ENCODE results near the gene CREB3L1. TPM values are rescaled to one million over a fixed set of nuclear protein-coding genes. Genes with fewer than 3 reads are reported as not detected.
A peak's percentile ranks its signal among the peaks of the same experiment; 100 is the strongest.

The CREB3L1 gene
- total RNA-seq, 1 donor = 33.3 TPM

DNA sequence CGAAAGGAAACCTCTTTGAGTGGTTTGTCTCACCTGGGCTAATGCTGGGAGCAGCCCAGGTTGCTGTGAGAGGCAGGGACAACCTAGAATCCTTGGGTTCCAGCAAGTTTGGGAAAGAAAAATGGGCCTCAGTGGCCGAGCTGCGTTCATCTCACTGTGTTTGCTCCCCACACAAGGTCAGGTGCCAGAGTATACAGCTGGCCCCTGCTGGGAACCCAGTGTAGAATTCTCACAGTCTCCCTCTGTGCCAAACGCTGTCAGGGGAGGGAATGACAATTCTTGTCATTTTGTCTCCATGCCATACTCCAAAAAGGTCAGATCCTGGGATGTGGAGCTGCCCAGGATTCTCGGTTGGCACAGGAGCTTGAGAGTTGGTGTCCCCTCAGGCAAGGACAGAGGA lies 74.1 kb downstream of the CREB3L1 start:
- TF ChIP-seq, protein P1, sequence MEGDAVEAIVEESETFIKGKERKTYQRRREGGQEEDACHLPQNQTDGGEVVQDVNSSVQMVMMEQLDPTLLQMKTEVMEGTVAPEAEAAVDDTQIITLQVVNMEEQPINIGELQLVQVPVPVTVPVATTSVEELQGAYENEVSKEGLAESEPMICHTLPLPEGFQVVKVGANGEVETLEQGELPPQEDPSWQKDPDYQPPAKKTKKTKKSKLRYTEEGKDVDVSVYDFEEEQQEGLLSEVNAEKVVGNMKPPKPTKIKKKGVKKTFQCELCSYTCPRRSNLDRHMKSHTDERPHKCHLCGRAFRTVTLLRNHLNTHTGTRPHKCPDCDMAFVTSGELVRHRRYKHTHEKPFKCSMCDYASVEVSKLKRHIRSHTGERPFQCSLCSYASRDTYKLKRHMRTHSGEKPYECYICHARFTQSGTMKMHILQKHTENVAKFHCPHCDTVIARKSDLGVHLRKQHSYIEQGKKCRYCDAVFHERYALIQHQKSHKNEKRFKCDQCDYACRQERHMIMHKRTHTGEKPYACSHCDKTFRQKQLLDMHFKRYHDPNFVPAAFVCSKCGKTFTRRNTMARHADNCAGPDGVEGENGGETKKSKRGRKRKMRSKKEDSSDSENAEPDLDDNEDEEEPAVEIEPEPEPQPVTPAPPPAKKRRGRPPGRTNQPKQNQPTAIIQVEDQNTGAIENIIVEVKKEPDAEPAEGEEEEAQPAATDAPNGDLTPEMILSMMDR (IDR thresholded peaks at IDR 0.05; ENCODE audit: extremely low read depth, low read depth, low read length) = no peak
- Histone ChIP-seq H3K4me1 (ENCODE audit: insufficient read depth, low read length) (peaks cover 16% of the 10 kb centered on the region), H3K4me3 (ENCODE audit: insufficient read depth, low read length) (no peak overlapping the region), H3K36me3 (ENCODE audit: insufficient read depth, low read length) (no peaks in the 10 kb centered on the region), H3K79me2 (ENCODE audit: insufficient read depth, low read length) (peaks cover 79% of the 10 kb centered on the region), H3K9me3 (ENCODE audit: low read depth, low read length) (no peaks in the 10 kb centered on the region), H4K20me1 (ENCODE audit: insufficient read depth, low read length) (peaks cover 24% of the 10 kb centered on the region), H3K27me3 (ENCODE audit: insufficient read depth, low read length) (no peaks in the 10 kb centered on the region), H3K27ac (ENCODE audit: low read depth, low read length) (no peak overlapping the region), H2AFZ (ENCODE audit: low read length) (no peak overlapping the region), H3K4me2 (ENCODE audit: insufficient read depth, low read length) (no peak overlapping the region)
- no peak for DNase-seq (ENCODE audit: insufficient read length, low spot score, missing footprints)

DNA sequence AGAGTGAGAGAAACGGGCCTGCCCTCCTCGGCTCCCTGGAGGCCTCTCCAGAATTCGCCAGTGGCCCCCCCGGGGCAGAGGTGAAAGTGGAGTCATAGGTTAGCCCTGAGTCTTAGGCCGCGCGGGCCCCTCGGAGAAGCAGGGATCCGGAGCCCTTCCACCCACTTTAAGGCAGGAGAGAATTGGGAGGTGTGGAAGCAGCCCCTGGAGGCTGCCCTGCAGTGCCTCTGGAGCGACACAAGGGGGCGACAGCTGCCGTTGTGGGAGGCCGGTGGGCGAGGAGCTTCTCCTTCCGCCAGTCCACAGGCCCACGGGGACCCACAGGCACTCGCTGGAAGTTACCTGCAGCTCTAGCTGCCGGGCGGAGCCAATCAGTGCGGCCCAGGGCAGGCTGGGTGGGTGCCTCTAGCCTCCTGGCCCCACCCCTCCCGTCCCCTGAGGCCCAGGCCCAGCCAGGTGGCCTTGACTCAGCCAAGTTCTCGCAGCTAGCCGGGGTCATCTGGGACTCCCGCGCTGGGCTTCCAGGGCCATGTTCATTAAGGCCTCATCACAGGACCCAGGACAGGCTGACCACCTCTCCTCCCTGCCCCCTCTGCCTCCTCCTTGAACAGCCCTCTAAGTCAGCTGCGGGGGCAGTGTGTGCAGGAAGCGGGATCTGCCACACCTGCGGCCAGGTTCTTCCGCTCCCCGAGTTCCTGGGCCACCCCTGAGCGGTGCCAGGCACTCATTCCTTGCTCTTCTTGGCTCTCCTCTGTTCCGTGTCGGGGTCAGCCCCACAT lies 74.8 kb downstream of the CREB3L1 start:
- H3K79me2 ChIP-seq (ENCODE audit: insufficient read depth, low read length) = peaks cover 85% of the 10 kb centered on the region
- H3K4me2 ChIP-seq (ENCODE audit: insufficient read depth, low read length) = no peak overlapping the region
- no peak for DNase-seq (ENCODE audit: insufficient read length, low spot score, missing footprints)
- H3K27ac ChIP-seq (ENCODE audit: low read depth, low read length) = no peak overlapping the region
- H3K4me3 ChIP-seq (ENCODE audit: insufficient read depth, low read length) = no peak overlapping the region
- H4K20me1 ChIP-seq (ENCODE audit: insufficient read depth, low read length) = peaks cover 24% of the 10 kb centered on the region
- no peaks in the 10 kb centered on the region for H3K36me3 ChIP-seq (ENCODE audit: insufficient read depth, low read length)
- TF ChIP-seq, protein P1 (IDR thresholded peaks at IDR 0.05; ENCODE audit: extremely low read depth, low read depth, low read length) = peak; percentile 82
- no peaks in the 10 kb centered on the region for H3K9me3 ChIP-seq (ENCODE audit: low read depth, low read length)
- H3K27me3 ChIP-seq (ENCODE audit: insufficient read depth, low read length) = no peaks in the 10 kb centered on the region
- no peak overlapping the region for H2AFZ ChIP-seq (ENCODE audit: low read length)
- H3K4me1 ChIP-seq (ENCODE audit: insufficient read depth, low read length) = peaks cover 22% of the 10 kb centered on the region

DNA sequence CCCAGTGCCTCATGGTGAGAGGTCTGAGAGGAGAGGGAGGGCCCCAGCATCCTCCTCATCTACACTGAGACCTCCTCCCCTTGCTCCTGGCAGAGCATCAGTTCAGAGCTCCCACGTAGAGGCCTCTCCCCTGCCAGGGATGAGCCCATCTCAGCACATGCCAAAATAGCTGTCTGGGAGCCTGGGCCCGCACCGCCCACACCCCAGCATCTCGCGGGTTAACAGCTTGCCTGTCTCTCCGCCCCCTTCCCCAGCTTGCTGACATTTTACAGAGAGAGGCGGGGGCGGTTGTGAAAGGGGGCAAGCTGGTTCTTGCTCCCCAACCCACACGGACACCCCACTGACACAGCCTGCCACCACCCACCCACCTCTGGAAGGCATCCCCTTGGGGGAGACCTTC lies 76.2 kb downstream of the CREB3L1 start:
- Histone ChIP-seq H3K27ac (ENCODE audit: low read depth, low read length) (peak overlapping the region; percentile 33), H3K4me3 (ENCODE audit: insufficient read depth, low read length) (no peak overlapping the region), H3K9me3 (ENCODE audit: low read depth, low read length) (no peaks in the 10 kb centered on the region), H3K79me2 (ENCODE audit: insufficient read depth, low read length) (peaks cover 81% of the 10 kb centered on the region), H3K4me2 (ENCODE audit: insufficient read depth, low read length) (no peak overlapping the region), H3K4me1 (ENCODE audit: insufficient read depth, low read length) (peaks cover 16% of the 10 kb centered on the region), H2AFZ (ENCODE audit: low read length) (no peak overlapping the region), H3K36me3 (ENCODE audit: insufficient read depth, low read length) (no peaks in the 10 kb centered on the region), H3K27me3 (ENCODE audit: insufficient read depth, low read length) (no peaks in the 10 kb centered on the region), H4K20me1 (ENCODE audit: insufficient read depth, low read length) (peaks cover 18% of the 10 kb centered on the region)
- TF ChIP-seq, protein P1 (IDR thresholded peaks at IDR 0.05; ENCODE audit: extremely low read depth, low read depth, low read length) = no peak
- no peak for DNase-seq (ENCODE audit: insufficient read length, low spot score, missing footprints)

DNA sequence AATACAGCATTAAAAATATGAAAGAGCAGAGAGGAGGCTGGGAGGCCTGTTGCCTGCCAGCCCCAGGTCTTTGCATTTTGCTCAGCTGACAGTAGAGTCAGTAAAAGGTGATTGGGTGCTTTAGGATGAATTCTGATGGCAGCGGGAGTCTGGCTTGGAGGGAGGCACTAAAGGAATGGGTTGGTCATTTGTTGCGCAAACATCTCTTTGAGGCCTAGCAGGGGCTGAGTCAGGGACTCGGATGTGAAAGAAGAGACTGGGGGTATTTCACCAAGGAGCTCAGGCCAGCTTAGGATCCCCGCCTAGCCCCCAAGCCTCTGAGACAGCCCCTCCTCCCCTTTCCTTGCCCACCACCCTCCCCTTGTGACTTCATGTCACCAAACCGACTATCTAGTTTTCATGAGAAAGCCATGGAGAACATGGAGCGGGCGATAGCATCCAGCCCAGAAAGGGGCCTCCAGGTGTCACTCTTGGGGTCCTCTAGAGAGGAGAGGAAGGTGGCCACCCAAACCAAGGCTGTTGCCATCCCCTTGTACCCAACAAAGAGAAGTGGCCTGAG lies 79.5 kb downstream of the CREB3L1 start:
- DNase-seq (ENCODE audit: insufficient read length, low spot score, missing footprints) = peak; percentile 92
- peaks cover 4% of the 10 kb centered on the region for H4K20me1 ChIP-seq (ENCODE audit: insufficient read depth, low read length)
- peaks cover 28% of the 10 kb centered on the region for H3K4me1 ChIP-seq (ENCODE audit: insufficient read depth, low read length)
- no peak overlapping the region for H3K4me2 ChIP-seq (ENCODE audit: insufficient read depth, low read length)
- peaks cover 61% of the 10 kb centered on the region for H3K79me2 ChIP-seq (ENCODE audit: insufficient read depth, low read length)
- no peak overlapping the region for H3K4me3 ChIP-seq (ENCODE audit: insufficient read depth, low read length)
- no peaks in the 10 kb centered on the region for H3K27me3 ChIP-seq (ENCODE audit: insufficient read depth, low read length)
- TF ChIP-seq, protein P1 (IDR thresholded peaks at IDR 0.05; ENCODE audit: extremely low read depth, low read depth, low read length) = no peak
- no peak overlapping the region for H2AFZ ChIP-seq (ENCODE audit: low read length)
- H3K9me3 ChIP-seq (ENCODE audit: low read depth, low read length) = no peaks in the 10 kb centered on the region
- no peaks in the 10 kb centered on the region for H3K36me3 ChIP-seq (ENCODE audit: insufficient read depth, low read length)
- no peak overlapping the region for H3K27ac ChIP-seq (ENCODE audit: low read depth, low read length)

Data from osteoblast (primary cell).